Choroid plexus epithelial cell (primary cell): ENCODE data around the gene ADAM8.
"Not testable (repeated sequence)": the region's sequence is repeated elsewhere in the genome, so short reads cannot be mapped to it uniquely, and the experiment has no call there.

Experiments used
- DNase-seq: peaks from one replicate; pipeline ENCODE4 v3.0.0-alpha.2; 2010; ENCODE audit warnings: low read depth
- H3K4me3 ChIP-seq: 2 replicates; pipeline ENCODE4 v1.5.1; 2011; ENCODE audit warnings: low read depth, mild to moderate bottlenecking, control low read depth, low read length, moderate library complexity
- CTCF ChIP-seq: conservative IDR thresholded peaks from 2 replicates; pipeline ENCODE4 v1.5.1; 2011; ENCODE audit warnings: low read depth, mild to moderate bottlenecking, control low read depth, inconsistent platforms, low read length, moderate library complexity

The ADAM8 gene

GRCh38 chr10:133276435-133277201 is at the start of gene ADAM8:
ADAM8 (minus strand) TSS chr10:133276868; CDS start chr10:133276817, 51 bp downstream.
- no peak for DNase-seq
- TF ChIP-seq CTCF: no peak
- no peak within 1 kb of the TSS for H3K4me3 ChIP-seq

GRCh38 chr10:133326223-133326551 is 49.5 kb upstream of the ADAM8 start:
- H3K4me3 ChIP-seq: peak overlapping the region; percentile 51
- no peak for DNase-seq
- no peak for TF ChIP-seq CTCF

GRCh38 chr10:133325440-133326222 is 49.0 kb upstream of the ADAM8 start:
- peak overlapping the region; percentile 51 for H3K4me3 ChIP-seq
- TF ChIP-seq CTCF: no peak
- no peak for DNase-seq

- no peak for TF ChIP-seq CTCF
- H3K4me3 ChIP-seq: no peak overlapping the region
- DNase-seq: no peak
Measured at GRCh38 chr10:133324857-133325260, 48.2 kb upstream of the ADAM8 start.

- peak; percentile 72 for DNase-seq
- no peak for TF ChIP-seq CTCF
- peak overlapping the region; percentile 41 for H3K4me3 ChIP-seq
Measured at GRCh38 chr10:133324198-133324792, 47.6 kb upstream of the ADAM8 start.

- not testable (repeated sequence) for H3K4me3 ChIP-seq, DNase-seq
Measured at GRCh38 chr10:133322064-133322709, 45.5 kb upstream of the ADAM8 start.

- not testable (repeated sequence) for DNase-seq
Measured at GRCh38 chr10:133320852-133321422, 44.3 kb upstream of the ADAM8 start.

More at GRCh38 chr10:133320852-133321422, 44.3 kb upstream of the ADAM8 start:
- H3K4me3 ChIP-seq: not testable (repeated sequence)
